Activated CD4-positive, alpha-beta T cell treated with anti-CD3 and anti-CD28 coated beads, Interleukin-2, Interleukin-4, amounts not matched to agents 100 ng/mL and 50 ng/mL, durations not matched to agents 16 hours and 8 hours (primary cell): ENCODE results near the gene ADCYAP1R1.

ENCODE experiments used
- DNase-seq: peaks from one replicate; pipeline ENCODE4 v3.0.0-alpha.2; 2020; ENCODE audit warnings: low spot score

The ADCYAP1R1 gene

GRCh38 chr7:31106303-31107105 is 54.4 kb downstream of the ADCYAP1R1 start:
- DNase-seq: no peak

DNA sequence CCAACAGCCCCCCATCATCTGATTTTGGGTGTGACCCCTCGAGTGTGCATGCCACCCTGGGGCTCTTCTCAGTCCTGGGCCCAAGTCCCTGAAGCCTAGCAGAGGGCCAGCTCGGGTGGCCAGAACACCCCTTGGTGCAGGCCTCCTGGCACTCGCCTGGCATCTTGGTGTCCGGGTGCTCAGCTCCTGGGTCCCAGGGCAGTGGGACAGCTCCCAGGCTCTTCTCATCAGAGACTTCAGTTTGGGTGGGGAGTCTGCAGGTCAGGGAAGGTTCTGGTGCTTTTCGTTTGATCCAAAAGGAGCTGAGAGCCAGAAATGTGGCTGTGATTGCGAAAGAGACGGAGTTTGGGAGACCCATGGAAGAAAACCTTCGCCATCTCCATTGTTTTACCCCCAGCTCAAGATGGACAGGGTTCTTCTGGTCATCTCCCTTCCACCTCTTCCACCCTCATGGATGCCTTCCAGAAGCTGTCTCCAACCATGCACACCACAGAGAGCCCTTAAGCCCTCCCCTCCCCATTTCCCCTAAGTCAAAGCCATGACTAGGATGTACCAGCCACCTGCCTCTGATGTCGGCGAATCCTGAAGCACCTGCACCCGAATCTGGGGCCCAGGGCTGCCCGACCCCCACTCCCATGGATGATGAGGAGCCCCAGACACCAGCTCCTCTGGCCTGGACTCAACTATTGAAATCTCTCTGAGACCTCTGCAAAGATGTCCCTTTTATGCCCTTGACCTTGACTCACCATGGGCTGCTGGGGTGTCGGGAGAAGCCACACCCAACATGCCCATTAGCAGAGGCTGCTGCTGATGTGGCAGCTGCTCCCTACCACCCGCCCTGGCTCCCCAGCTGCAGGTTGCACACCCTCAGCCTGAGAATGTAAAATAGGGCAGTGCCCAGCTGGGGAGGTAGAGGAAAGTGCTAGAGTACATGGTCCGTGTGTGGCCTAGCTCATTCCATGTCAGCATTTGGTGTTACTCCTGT is 55.3 kb downstream of the ADCYAP1R1 start:
- no peak for DNase-seq

- DNase-seq: no peak
Measured at GRCh38 chr7:31108097-31108657, 56.1 kb downstream of the ADCYAP1R1 start.

- DNase-seq: no peak
Measured at GRCh38 chr7:31109751-31110150, 57.6 kb downstream of the ADCYAP1R1 start.

- no peak for DNase-seq
Measured at GRCh38 chr7:31110331-31111108, 58.4 kb downstream of the ADCYAP1R1 start.

DNA sequence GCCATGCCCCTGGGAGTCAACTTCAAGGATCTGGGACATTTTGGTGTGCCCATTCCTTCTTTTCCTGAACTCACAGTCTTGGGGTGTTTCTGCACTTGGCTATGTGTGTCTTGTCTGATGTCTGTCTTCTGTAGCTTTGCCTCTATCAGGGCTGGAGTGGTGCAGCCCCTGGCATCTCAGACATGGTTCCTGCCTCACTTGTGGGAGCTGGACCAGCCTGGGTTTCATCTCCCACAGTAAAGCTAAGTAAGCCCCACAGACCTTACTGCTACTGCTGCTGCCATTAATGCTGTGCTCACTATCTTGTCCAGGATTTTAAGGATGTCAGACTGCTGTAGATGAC is 59.0 kb downstream of the ADCYAP1R1 start:
- no peak for DNase-seq

- DNase-seq: no peak
Measured at GRCh38 chr7:31113660-31114059, 61.6 kb downstream of the ADCYAP1R1 start.

GRCh38 chr7:31114593-31115343 is 62.7 kb downstream of the ADCYAP1R1 start:
- DNase-seq: no peak

- no peak for DNase-seq
Measured at GRCh38 chr7:31116615-31117014, 64.5 kb downstream of the ADCYAP1R1 start.

DNA sequence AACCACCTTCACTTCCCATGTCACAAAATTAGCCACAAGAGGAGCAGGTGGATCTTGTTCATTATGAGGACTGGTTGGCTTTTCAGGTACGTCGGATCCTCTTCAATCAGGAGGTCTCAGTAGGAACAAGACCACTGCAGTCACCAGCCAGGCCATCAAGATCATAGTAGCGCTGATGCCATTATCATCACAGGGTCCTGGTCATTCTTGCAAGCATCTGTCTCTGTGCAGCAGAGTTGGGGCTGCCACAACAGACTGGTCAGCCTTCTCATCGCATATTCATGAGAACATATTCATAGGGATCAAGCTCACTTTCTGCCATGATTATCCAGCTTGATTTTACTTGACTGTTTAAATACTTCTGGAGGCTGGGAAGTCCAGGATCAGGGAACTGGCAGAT is 67.1 kb downstream of the ADCYAP1R1 start:
- DNase-seq: no peak

- DNase-seq: no peak
Measured at GRCh38 chr7:31120800-31121513, 68.8 kb downstream of the ADCYAP1R1 start.

DNA sequence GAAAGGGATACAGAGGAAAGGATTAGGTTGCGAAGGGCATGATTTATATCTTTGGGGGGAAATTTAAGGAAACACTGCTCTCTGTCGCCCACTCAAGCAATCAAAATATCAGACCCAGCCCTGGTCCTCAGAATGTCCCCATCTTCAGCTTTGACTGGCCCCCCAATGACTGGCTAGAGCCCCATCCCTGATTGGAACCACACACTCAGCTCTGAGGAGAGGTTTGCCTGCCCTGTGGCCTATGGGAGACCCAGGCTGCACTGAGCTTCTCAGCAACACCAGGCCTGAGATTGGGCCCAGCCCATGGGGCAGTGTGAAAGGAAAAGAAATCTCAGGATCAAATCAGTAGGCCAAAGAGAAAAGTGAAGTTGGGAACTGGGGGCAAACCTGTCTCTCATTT is 69.5 kb downstream of the ADCYAP1R1 start:
- no peak for DNase-seq

DNA sequence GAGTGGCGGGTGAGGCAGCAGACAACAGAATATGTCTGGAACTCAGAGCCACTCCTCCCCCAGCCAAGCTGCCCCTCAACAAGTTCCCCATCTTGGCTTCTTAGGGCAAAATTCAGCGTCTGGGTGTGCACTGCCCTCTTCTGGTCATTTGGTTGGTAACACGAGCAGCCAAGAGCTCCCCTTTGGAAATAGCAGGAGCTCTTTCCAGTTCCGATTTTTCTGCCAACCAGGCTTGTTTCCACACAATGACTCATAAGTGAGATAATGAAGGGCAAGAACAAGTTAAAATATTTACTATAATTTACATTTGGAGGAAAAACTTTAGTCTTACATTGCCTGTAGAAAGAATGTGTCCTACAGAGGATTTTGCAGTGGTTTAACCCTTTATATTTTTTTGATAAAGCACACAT is 70.5 kb downstream of the ADCYAP1R1 start:
- peak; percentile 59 for DNase-seq

DNA sequence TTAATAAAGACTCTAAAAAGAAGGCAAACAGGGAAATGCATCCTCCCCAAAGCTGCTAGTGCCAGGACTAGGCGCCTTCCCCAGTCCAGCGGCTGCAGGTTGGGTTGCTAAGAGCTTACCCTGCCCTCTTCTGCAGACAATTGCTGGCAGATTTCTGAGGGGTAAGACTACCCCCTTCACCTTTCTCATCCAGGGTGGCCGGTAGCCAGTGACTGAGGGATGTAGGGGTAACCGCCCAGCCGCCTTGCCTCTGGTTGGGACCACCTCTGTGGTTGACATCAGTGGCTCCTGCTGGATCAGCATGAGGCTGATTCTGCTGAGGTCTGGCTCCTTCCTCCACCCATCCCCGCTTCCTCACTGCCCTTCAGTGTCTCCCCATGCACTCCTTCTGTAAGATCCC is 71.2 kb downstream of the ADCYAP1R1 start:
- no peak for DNase-seq

DNA sequence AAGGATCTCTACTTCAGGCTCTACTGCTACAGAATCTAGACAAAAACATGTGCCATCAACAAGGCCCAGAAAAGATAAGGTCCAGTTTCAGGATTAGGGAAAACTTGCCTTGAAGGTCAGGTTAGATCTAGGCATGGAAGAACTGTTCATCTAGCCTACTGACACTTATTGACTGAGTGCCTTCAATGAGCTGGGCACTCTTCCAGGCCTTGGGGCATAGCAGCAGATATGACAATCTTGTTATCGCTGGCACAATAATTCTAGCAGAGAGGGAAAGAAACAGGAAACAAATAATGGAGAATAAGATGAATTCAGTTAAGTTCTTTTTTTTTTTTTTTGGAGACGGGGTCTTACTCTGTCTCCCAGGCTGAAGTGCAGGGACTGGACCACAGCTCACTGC is 71.6 kb downstream of the ADCYAP1R1 start:
- no peak for DNase-seq

GRCh38 chr7:31125171-31125570 is 73.1 kb downstream of the ADCYAP1R1 start:
- DNase-seq: no peak

DNA sequence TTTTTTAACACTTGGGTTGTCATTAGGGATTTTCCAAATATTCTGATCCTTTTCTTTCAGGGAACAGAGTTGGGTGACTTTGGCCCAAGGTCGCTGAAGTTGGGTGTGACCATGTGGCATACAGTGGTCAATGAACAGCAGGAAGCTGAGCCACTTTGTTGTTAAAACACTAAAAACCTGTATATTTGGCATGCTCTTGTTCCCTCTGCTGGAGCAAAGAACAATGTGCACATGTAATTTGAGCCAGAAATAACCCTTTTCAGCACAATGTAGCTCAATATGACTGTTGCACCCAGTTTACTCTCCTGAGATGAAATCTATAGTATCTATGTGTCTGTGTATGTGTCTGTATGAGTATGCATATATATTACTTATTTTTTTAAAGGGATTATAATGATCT is 74.9 kb downstream of the ADCYAP1R1 start:
- DNase-seq: no peak

- no peak for DNase-seq
Measured at GRCh38 chr7:31129067-31129466, 77.0 kb downstream of the ADCYAP1R1 start.

GRCh38 chr7:31133497-31133896 is 81.4 kb downstream of the ADCYAP1R1 start:
- DNase-seq: no peak
